GM12874 (cell line): ENCODE results near the gene GRHL1.

Source experiments
- CTCF ChIP-seq: IDR thresholded peaks from 2 replicates; pipeline ENCODE4 v1.5.1; 2011; ENCODE audit warnings: low read depth, mild to moderate bottlenecking, control low read depth, low read length, moderate library complexity; ENCODE audit not compliant: insufficient read depth

The GRHL1 gene

GRCh38 chr2:10004836-10005235 lies 53.3 kb downstream of the GRHL1 start:
- TF ChIP-seq CTCF, result no peak

GRCh38 chr2:10005461-10006235 lies 54.2 kb downstream of the GRHL1 start:
- no peak for TF ChIP-seq CTCF

- TF ChIP-seq CTCF, result no peak
Measured at GRCh38 chr2:10006236-10007161, 55.0 kb downstream of the GRHL1 start.

- no peak for TF ChIP-seq CTCF
Measured at GRCh38 chr2:10007435-10007834, 55.9 kb downstream of the GRHL1 start.

GRCh38 chr2:10007921-10008808 lies 56.7 kb downstream of the GRHL1 start:
- TF ChIP-seq CTCF, result no peak

GRCh38 chr2:10008809-10009176 lies 57.3 kb downstream of the GRHL1 start:
- TF ChIP-seq CTCF, result no peak
